Measurements from ENCODE around the gene VPREB3.

The VPREB3 gene

DNA sequence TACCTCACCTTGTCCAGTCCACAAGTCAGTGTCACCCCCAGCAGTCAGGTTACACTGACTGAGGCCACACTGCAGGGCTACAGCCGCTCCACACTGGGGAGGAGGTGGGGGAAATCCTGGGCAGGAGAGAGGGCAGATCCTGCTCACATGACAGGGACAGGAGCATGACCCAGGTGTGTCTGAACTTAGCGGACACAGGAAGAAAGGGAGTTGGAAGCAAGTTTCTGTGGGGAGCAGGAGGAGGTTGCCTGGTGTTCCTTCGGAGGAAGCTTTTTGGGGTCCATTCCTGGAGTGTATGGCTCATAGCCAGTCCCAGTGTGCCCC lies 24.3 kb upstream of the VPREB3 start:
- H3K9ac ChIP-seq = no peak overlapping the region
- H3K27me3 ChIP-seq = no peaks in the 10 kb centered on the region
- peaks cover 6% of the 10 kb centered on the region for H4K20me1 ChIP-seq
- H3K4me2 ChIP-seq = no peak overlapping the region
- H3K4me3 ChIP-seq = no peak overlapping the region
- H3K4me1 ChIP-seq = peaks cover 78% of the 10 kb centered on the region
- H3K36me3 ChIP-seq = peaks cover 50% of the 10 kb centered on the region
- 0 out of 2 replicates have a peak overlapping the region, but pooled peaks have one; percentile 63 for H3K27ac ChIP-seq
- TF ChIP-seq Cebpa-rat (IDR thresholded peaks at IDR 0.05) = no peak
- H3K9me3 ChIP-seq = no peaks in the 10 kb centered on the region

DNA sequence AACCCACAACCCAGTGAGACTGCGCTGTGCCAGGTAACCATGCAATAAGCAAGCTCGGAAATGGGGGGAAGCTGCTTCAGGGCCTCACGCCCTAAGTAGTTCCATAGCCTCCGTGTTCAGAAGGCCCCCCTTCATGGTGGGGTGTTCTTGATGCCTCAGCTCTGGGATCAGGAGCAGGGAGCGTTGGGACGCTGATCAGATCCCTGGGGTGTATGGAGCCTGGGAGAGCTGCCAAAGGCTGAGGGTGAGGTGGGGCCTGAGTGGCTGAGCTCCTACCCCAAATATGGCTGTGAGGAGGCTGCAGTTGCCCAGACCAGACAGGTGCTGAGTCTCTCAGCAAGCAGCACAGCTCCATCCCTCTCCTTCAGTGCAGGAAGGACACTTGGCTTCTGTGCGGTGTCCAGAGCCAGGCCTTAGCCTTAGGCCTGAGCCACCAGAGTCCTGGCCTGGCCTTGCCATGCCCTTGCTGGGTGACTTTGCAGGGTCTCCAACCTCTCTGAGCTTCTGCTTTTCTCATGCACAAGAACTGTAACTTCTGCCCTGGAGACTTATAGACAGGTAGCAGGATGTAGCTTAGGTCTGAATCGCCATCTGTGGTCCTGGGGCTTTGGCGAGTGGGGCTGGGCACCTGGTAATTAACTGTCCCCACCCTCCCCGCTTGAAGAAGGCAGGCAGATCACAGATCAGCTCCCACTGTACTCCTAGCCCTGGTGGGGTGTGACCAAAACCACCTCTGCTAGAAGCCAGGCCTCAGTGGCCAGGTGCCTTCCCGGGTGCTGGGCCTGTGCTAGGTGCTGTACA lies 23.8 kb upstream of the VPREB3 start:
- no peak overlapping the region for H3K9ac ChIP-seq
- H3K4me2 ChIP-seq = peak overlapping the region; percentile 55; the same call in 1 of the 2 replicates
- H4K20me1 ChIP-seq = peaks cover 6% of the 10 kb centered on the region
- TF ChIP-seq Cebpa-rat (IDR thresholded peaks at IDR 0.05) = no peak
- no peaks in the 10 kb centered on the region for H3K27me3 ChIP-seq
- H3K27ac ChIP-seq = peak overlapping the region; percentile 63
- H3K36me3 ChIP-seq = peaks cover 44% of the 10 kb centered on the region
- peaks cover 78% of the 10 kb centered on the region for H3K4me1 ChIP-seq
- H3K9me3 ChIP-seq = no peaks in the 10 kb centered on the region
- no peak overlapping the region for H3K4me3 ChIP-seq

DNA sequence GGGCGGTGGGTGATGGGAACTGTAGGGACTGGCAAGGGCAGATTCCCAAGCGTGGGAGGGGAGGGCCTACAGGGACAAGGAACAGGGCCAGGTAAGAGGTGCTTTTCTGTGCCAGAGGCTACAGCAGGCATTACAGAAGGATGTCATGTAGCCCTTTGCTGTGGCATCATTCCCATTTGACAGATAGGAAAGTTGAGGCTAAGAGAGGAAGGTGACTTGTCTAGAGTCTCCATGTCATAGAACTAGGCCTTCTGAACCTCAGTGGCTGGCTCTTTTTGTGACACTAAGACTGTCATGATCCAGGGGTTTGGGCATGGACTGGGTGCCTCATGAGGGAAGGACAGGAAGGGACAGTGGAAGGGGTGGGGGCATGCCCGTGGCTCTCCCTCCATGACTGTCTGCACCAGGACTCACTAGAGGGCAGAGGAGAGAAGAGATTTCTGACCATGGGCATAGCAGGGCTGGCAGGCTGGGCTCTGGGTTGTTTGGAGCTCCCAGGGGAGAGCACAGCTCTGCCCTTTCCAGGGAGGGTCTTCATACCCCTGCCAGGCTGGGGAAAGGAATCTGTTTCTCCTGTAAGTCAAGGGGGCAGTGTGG lies 21.7 kb upstream of the VPREB3 start:
- Histone ChIP-seq H3K27ac (peak overlapping the region; percentile 59), H4K20me1 (peaks cover 6% of the 10 kb centered on the region), H3K9ac (0 out of 2 replicates have a peak overlapping the region, but pooled peaks have one; percentile 10), H3K4me3 (no peak overlapping the region), H3K36me3 (peaks cover 23% of the 10 kb centered on the region), H3K4me1 (peaks cover 75% of the 10 kb centered on the region), H3K4me2 (peak overlapping the region; percentile 99), H3K27me3 (no peaks in the 10 kb centered on the region), H3K9me3 (no peaks in the 10 kb centered on the region)
- no peak for TF ChIP-seq Cebpa-rat (IDR thresholded peaks at IDR 0.05)

GRCh38 chr22:23774922-23775436 lies 20.8 kb upstream of the VPREB3 start:
- H3K4me1 ChIP-seq = peaks cover 84% of the 10 kb centered on the region
- H3K27ac ChIP-seq = peak overlapping the region; percentile 59
- H3K27me3 ChIP-seq = no peaks in the 10 kb centered on the region
- no peak for TF ChIP-seq Cebpa-rat (IDR thresholded peaks at IDR 0.05)
- H3K4me2 ChIP-seq = peak overlapping the region; percentile 99
- H3K4me3 ChIP-seq = no peak overlapping the region
- H3K9ac ChIP-seq = peak overlapping the region; percentile 10; the same call in 1 of the 2 replicates
- peaks cover 6% of the 10 kb centered on the region for H4K20me1 ChIP-seq
- peaks cover 14% of the 10 kb centered on the region for H3K36me3 ChIP-seq
- no peaks in the 10 kb centered on the region for H3K9me3 ChIP-seq

GRCh38 chr22:23774114-23774921 lies 20.1 kb upstream of the VPREB3 start:
- peaks cover 7% of the 10 kb centered on the region for H3K36me3 ChIP-seq
- peaks cover 6% of the 10 kb centered on the region for H4K20me1 ChIP-seq
- H3K4me2 ChIP-seq = peak overlapping the region; percentile 99
- no peaks in the 10 kb centered on the region for H3K27me3 ChIP-seq
- H3K4me1 ChIP-seq = peaks cover 90% of the 10 kb centered on the region
- no peaks in the 10 kb centered on the region for H3K9me3 ChIP-seq
- peak overlapping the region; percentile 94 for H3K27ac ChIP-seq
- H3K4me3 ChIP-seq = peak overlapping the region; percentile 77
- peak overlapping the region; percentile 93 for H3K9ac ChIP-seq
- no peak for TF ChIP-seq Cebpa-rat (IDR thresholded peaks at IDR 0.05)

GRCh38 chr22:23773483-23774113 lies 19.4 kb upstream of the VPREB3 start:
- no peak for TF ChIP-seq Cebpa-rat (IDR thresholded peaks at IDR 0.05)
- no peaks in the 10 kb centered on the region for H3K27me3 ChIP-seq
- peak overlapping the region; percentile 77 for H3K4me3 ChIP-seq
- H3K27ac ChIP-seq = peak overlapping the region; percentile 94
- peak overlapping the region; percentile 99 for H3K4me2 ChIP-seq
- peak overlapping the region; percentile 93 for H3K9ac ChIP-seq
- H3K9me3 ChIP-seq = no peaks in the 10 kb centered on the region
- peaks cover under 1% of the 10 kb centered on the region; the same call in 1 of the 2 replicates for H3K36me3 ChIP-seq
- peaks cover 96% of the 10 kb centered on the region for H3K4me1 ChIP-seq
- H4K20me1 ChIP-seq = peaks cover 6% of the 10 kb centered on the region

- H3K27ac ChIP-seq = peak within 1 kb of the TSS; percentile 94
- TF ChIP-seq Cebpa-rat (IDR thresholded peaks at IDR 0.05) = no peak
Measured at GRCh38 chr22:23772649-23773473, 18.6 kb upstream of the VPREB3 start, which contains the start of gene MMP11. MMP11 (plus strand) TSS chr22:23772849; CDS start chr22:23772871, 22 bp downstream.

DNA sequence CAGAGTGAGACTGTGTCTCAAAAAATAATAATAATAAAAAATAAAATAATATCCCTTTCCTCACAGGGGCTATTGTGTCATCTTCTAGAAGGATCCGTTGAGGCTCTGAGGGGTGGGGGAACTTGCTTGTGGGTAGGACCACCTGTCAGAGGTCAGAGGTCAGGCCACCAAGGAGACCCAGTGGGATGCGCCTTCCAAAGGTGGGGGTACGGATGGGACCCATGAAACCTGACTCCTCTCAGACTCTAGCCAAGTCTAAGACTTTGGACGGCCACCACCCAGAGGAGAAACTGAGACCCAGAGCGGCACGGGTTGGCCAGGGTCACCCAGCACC lies 18.1 kb upstream of the VPREB3 start:
- peak overlapping the region; percentile 94 for H3K27ac ChIP-seq
- H3K4me2 ChIP-seq = peak overlapping the region; percentile 99
- no peaks in the 10 kb centered on the region for H3K36me3 ChIP-seq
- peaks cover 6% of the 10 kb centered on the region for H4K20me1 ChIP-seq
- H3K4me1 ChIP-seq = peaks cover 87% of the 10 kb centered on the region
- peak overlapping the region; percentile 77 for H3K4me3 ChIP-seq
- no peaks in the 10 kb centered on the region for H3K9me3 ChIP-seq
- H3K27me3 ChIP-seq = no peaks in the 10 kb centered on the region
- H3K9ac ChIP-seq = peak overlapping the region; percentile 93
- no peak for TF ChIP-seq Cebpa-rat (IDR thresholded peaks at IDR 0.05)

More at GRCh38 chr22:23772649-23773473, 18.6 kb upstream of the VPREB3 start, which contains the start of gene MMP11:
- H3K4me2 ChIP-seq = peak within 1 kb of the TSS; percentile 99
- H3K9me3 ChIP-seq = no peaks in the 10 kb centered on the region
- H3K9ac ChIP-seq = peak within 1 kb of the TSS; percentile 93
- peaks cover 6% of the 10 kb centered on the region for H4K20me1 ChIP-seq
- H3K4me1 ChIP-seq = peaks cover 93% of the 10 kb centered on the region
- no peaks in the 10 kb centered on the region for H3K36me3 ChIP-seq
- peak within 1 kb of the TSS; percentile 77 for H3K4me3 ChIP-seq
- no peaks in the 10 kb centered on the region for H3K27me3 ChIP-seq

Data from BLaER1 (cell line).